ENCODE results near the gene GALNT6. TPM values are rescaled to one million over a fixed set of nuclear protein-coding genes. Genes with fewer than 3 reads are reported as not detected.
A peak's percentile ranks its signal among the peaks of the same experiment; 100 is the strongest.

Gene GALNT6
- total RNA-seq, 2 donors from 2014 or later = 3.6 to 4.4 TPM

DNA sequence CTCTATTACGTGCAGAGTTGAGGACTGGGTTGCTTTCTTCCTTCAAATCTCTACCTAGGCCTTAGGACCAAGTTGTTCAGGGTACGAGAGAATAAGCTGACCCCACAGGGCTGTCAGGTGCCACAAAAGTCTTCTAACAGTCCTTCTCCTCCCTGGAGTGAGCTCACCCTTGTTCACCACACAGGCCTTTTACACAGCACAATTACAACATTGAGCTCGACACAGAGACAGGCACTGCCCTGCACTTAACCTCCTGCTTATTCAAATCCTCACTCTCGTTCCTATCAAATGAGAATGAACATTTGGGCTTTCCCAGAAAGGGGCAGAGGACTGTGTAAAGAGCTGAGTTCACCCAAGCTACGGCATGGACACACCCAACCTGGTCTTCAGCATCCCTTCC, 2.4 kb downstream of the GALNT6 start:
- DNase-seq (no peak), ATAC-seq (no peak)
- intact Hi-C loops (cut with DNase I) = no loop called here

DNA sequence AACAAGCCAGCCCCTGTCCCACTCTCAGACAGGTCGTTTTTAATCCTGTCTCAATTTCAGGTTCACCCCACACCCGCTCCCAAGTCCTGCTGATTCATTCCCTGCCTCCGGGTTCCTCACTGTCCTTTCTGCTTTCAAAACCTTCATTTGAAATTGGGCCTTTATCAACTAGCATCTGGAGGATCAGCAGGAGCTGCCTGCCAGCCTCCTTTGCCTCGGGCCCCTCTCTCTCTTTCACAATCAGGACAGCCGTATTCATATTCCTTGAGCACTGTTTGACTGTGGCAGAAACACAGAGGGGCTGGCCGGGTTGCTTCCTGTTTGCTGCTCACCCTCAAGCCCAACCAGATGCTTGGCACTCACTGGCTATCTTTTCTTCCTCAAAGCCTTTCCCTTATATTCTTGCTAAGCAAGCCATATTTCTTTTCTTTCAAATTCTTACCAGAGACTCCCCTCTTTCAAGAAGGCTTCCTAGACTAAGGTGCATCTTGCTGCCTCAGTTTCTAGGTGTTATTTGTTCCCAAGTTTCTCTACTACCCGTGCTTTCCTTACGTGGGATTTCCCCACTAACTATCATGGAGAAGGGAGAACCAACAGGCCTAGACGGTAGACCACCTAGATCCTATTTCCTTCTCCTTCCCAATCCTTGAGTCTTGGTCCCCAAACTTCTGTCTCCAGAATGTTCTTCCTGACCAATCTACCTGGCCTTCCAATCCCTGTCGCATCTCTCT, 3.0 kb downstream of the GALNT6 start:
- DNase-seq (no peak), ATAC-seq (peak in 1 of 2 donors; percentile 14)
- intact Hi-C loops (cut with DNase I) = no loop called here

DNA sequence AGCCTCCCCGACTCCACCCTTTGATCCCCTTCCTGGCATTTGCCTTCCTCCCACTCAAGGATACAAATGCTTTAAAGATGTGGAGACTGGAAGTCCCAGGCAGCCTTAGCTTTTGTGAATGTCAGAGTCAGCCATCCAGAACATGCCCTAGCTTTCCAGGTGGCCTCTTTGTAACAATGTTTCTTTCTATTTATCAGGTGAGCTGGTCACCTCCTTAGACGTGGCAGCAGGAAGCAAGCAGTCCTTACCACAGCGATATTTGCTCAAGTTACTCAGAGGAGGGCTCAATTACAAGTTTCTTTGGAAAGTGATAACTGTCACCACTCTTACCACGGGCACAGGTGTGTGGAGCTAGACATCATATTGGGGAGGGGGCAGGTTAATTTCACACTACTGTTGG, 4.9 kb downstream of the GALNT6 start:
- DNase-seq (no peak), ATAC-seq (no peak)
- intact Hi-C loops (cut with DNase I) = no loop called here

DNA sequence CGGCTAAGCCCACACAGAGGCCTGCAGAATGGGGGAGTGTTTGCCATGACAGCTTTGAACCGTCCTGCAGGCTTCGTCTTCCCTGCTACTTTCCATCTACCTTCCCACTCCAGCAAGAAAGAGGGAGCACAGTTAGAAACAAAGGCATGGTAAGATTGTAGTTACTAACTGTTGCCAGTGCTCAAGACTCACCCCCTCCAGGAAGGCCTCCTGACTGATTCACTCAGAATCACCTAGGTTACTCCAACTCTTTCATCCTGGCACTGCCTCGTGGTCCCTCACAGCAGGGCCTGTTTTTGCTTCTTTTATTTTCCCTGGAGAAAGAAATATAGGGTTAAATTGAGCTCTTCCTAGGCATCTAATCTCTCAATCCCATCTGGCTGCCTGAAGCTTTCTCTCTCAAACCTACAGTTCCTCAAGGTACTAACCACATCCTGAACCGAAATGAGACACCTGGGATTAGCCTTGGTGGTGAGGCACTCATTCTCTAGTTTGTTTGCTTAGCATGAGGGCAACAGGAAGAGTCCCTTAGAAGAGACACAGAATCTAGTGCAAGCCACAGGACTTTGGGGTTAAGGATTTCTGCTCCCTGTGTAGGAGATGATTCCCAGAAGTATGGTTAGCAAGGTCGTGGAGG, 7.8 kb downstream of the GALNT6 start:
- ATAC-seq (no peak), DNase-seq (no peak)
- intact Hi-C loops (cut with DNase I) = no loop called here

GRCh38 chr12:51382173-51382572, 9.0 kb downstream of the GALNT6 start:
- no peak for ATAC-seq
- intact Hi-C loops (cut with DNase I) = no loop called here
- no peak for DNase-seq

- intact Hi-C loops (cut with DNase I) = no loop called here
- ATAC-seq = peak in 1 of 2 donors; percentile 29
These were observed 9.8 kb downstream of the GALNT6 start for GRCh38 chr12:51381226-51382079.

GRCh38 chr12:51379571-51379970, 11.6 kb downstream of the GALNT6 start:
- intact Hi-C loops (cut with DNase I) = no loop called here
- ATAC-seq (no peak), DNase-seq (no peak)

More at GRCh38 chr12:51381226-51382079, 9.8 kb downstream of the GALNT6 start:
- peak; percentile 37 for DNase-seq

DNA sequence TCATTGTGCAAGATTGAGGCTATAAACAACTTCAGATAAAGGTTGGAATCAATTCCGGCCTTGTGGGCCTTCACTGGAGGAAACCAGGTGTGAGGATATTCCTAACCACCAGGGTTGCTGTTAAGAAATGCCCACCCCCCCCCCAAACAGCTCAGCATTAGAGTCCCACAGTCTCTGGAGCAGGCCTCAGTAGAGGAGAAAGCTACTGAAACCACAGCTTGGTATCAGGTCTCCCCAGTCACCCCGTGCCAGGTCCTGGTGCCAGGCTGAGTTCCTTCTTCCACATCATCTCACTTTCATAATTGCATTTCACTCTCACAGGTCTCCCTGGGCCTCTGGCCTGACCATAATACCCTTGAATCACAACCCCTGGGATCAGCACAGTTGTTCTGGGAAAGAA, 12.5 kb downstream of the GALNT6 start:
- intact Hi-C loops (cut with DNase I) = no loop called here
- DNase-seq (no peak), ATAC-seq (no peak)

DNA sequence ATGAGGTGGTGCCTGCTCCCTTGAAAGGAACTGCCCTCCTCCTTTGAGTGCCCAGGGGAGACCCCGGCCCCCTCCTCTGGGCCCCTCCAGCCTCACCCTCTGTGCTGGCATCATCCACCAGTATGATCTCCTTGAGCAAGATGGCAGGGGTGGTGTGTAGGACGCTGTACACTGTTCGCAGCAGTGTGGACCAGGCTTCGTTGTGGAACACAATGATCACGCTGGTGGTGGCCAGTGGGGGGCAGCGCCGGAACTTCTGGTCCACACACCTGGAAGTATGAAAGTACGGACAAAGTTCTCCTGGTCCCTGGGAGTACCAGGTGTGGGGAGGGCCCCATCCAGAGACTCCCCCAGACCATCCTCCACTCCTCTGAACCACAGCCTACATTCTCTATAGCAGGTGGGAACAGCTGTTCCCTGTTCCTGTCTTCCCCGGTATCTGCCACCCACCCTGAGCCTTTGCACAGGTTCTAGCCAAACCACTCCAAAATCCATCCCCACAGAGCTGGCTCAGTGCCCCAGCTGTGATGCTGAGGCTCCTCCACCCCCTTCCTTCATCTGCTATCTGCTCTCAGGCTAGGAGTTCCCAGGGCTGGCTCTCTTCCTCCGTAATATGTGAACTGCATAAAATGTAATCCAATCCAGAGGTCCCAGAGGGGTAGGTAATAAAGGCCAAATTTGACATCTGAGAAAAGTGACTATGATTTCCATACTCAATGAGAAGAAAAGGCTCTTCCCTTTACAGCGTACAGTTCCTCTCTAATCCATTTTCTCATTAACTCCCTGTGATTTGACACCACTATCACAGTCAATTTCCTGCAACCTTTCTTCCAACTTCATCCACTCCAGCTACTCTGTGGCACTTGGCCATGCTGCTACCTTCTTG, 13.9 kb downstream of the GALNT6 start:
- no peak for DNase-seq
- ATAC-seq = no peak
- intact Hi-C loops (cut with DNase I) = no loop called here

GRCh38 chr12:51374856-51375255, 16.4 kb downstream of the GALNT6 start:
- DNase-seq = no peak
- intact Hi-C loops (cut with DNase I) = no loop called here

GRCh38 chr12:51374361-51374760, 16.8 kb downstream of the GALNT6 start:
- intact Hi-C loops (cut with DNase I) = no loop called here
- DNase-seq (no peak), ATAC-seq (no peak)

More at GRCh38 chr12:51374856-51375255, 16.4 kb downstream of the GALNT6 start:
- no peak for ATAC-seq

DNA sequence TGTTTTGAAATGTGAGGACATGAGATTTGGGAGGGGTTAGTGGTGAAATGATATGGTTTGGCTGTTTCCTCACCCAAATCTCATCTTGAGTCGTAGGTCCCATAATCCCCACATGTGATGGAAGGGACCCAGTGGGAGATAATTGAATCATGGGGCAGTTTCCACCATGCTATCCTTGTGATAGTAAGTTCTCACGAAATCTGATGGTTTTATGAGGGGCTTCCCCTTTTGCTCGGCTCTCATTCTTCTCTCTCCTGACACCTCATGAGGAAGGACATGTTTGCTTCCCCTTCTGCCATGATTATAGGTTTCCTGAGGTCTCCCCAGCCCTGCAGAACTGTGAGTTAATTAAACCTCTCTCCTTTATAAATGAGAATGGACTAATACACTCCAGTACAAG, 18.0 kb downstream of the GALNT6 start:
- ATAC-seq (no peak), DNase-seq (no peak)
- intact Hi-C loops (cut with DNase I) = no loop called here

GRCh38 chr12:51372021-51372420, 19.2 kb downstream of the GALNT6 start:
- no peak for ATAC-seq
- intact Hi-C loops (cut with DNase I) = no loop called here
- no peak for DNase-seq

GRCh38 chr12:51371295-51371953, 19.8 kb downstream of the GALNT6 start:
- intact Hi-C loops (cut with DNase I) = no loop called here
- DNase-seq (peak; percentile 70), ATAC-seq (peak; percentile 87 to 98)

DNA sequence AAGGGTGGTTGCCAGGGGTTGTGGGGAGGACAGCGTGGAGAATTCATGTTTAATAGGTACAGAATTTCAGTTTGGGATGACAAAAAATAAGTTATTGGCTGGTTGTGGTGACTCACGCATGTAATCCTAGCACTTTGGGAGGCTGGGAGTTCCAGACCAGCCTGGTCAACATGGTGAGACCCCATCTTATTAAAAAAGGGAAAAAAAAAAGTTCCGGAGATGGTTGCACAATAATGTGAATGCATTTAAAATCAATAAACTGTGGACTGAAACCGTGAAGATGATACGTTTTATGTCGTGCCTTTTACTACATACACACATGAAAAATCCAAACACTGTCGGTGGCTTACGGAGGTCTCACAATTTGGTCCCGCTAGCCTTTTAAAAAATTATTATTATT, 20.5 kb downstream of the GALNT6 start:
- ATAC-seq (no peak), DNase-seq (no peak)
- intact Hi-C loops (cut with DNase I) = no loop called here

GRCh38 chr12:51369581-51369980, 21.6 kb downstream of the GALNT6 start:
- DNase-seq = no peak
- no peak for ATAC-seq
- intact Hi-C loops (cut with DNase I) = no loop called here

DNA sequence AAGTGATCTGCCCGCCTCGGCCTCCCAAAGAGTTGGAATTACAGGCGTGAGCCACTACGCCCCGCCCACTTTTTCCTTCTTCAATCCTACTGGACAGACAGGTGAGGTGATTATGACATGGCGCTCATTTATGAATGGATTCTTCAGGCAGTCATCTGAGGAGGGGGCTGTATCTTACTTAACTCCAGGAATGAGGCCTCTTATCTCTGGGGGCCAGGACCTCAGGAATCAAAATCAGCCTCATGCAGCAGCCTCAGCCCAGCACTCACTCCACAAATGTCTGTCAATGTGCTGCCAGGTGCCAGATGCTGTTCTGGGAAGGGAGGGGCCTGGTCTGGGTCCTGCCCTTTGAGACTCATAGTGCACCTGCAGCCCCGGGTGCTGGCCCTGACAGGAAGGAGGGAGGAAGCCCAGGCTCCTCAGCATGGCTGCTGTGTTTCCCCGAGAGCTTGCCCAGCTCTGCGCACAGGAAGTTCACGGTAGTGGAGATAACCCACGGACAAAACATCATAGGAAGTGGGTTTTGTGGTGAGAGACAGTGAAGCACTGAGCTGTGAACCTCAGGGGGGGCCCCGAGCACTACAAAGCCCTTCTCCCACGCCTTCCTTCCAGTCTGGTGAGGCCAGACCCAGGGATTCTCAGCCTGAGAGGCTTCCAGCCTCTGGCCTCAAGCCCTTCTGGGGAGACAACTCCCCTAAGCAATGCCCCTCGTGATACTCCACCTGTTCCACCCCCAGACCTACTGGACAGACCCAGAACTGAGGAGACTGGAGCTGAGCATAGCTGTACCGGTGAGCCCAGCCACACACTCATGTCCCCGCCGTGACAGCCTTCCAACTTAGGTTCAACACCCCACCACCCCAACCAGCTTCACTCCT, 22.3 kb downstream of the GALNT6 start:
- ATAC-seq (peak; percentile 28 to 74), DNase-seq (peak; percentile 34)
- intact Hi-C loops (cut with DNase I) = no loop called here

DNA sequence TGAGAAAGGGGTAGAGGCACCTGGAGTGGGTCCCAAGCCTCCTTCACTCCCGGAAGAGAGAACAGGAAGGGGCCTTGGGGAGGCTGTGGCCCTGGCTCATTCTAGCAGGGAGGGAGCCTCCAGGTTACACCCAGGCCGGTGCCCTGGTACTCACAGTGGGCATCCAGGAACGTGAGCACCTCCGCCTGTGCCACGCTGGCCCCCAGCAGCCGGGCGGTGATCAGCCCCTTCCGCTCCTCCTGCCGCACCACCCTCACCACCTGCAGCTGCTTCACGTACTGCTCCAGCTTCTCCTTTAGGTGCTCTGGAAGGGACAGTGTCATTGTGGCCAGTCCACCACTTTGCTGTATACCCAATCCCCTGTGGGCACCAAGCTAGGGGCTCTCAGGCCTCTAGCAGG, 25.9 kb downstream of the GALNT6 start:
- ATAC-seq = no peak
- intact Hi-C loops (cut with DNase I) = no loop called here

More for the DNA sequence above, 25.9 kb downstream of the GALNT6 start:
- DNase-seq = no peak

Data from left cardiac atrium (tissue), 4 donors.